ENCODE data around the gene HSD3B2.

GRCh38 chr1:119428991-119429390 lies 14.0 kb downstream of the HSD3B2 start:
- TF ChIP-seq, protein P1, sequence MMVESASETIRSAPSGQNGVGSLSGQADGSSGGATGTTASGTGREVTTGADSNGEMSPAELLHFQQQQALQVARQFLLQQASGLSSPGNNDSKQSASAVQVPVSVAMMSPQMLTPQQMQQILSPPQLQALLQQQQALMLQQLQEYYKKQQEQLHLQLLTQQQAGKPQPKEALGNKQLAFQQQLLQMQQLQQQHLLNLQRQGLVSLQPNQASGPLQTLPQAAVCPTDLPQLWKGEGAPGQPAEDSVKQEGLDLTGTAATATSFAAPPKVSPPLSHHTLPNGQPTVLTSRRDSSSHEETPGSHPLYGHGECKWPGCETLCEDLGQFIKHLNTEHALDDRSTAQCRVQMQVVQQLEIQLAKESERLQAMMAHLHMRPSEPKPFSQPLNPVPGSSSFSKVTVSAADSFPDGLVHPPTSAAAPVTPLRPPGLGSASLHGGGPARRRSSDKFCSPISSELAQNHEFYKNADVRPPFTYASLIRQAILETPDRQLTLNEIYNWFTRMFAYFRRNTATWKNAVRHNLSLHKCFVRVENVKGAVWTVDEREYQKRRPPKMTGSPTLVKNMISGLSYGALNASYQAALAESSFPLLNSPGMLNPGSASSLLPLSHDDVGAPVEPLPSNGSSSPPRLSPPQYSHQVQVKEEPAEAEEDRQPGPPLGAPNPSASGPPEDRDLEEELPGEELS (CRISPR knock-in tag; IDR thresholded peaks at IDR 0.05): no peak
- TF ChIP-seq USF2 (CRISPR knock-in tag; IDR thresholded peaks at IDR 0.05) (no peak), ESRRA (CRISPR knock-in tag; IDR thresholded peaks at IDR 0.05; ENCODE audit: borderline replicate concordance) (no peak), RORB (CRISPR knock-in tag; IDR thresholded peaks at IDR 0.05) (no peak), IRF2 (CRISPR knock-in tag; IDR thresholded peaks at IDR 0.05; ENCODE audit: borderline replicate concordance, low read depth) (no peak), ZNF219 (CRISPR knock-in tag; IDR thresholded peaks at IDR 0.05; ENCODE audit: borderline replicate concordance) (no peak), E2F5 (CRISPR knock-in tag; IDR thresholded peaks at IDR 0.05) (no peak), FOXJ3 (CRISPR knock-in tag; IDR thresholded peaks at IDR 0.05; ENCODE audit: borderline replicate concordance) (no peak)
- TF ChIP-seq, protein P2, sequence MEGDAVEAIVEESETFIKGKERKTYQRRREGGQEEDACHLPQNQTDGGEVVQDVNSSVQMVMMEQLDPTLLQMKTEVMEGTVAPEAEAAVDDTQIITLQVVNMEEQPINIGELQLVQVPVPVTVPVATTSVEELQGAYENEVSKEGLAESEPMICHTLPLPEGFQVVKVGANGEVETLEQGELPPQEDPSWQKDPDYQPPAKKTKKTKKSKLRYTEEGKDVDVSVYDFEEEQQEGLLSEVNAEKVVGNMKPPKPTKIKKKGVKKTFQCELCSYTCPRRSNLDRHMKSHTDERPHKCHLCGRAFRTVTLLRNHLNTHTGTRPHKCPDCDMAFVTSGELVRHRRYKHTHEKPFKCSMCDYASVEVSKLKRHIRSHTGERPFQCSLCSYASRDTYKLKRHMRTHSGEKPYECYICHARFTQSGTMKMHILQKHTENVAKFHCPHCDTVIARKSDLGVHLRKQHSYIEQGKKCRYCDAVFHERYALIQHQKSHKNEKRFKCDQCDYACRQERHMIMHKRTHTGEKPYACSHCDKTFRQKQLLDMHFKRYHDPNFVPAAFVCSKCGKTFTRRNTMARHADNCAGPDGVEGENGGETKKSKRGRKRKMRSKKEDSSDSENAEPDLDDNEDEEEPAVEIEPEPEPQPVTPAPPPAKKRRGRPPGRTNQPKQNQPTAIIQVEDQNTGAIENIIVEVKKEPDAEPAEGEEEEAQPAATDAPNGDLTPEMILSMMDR (IDR thresholded peaks at IDR 0.05): no peak
- TF ChIP-seq, protein P3, sequence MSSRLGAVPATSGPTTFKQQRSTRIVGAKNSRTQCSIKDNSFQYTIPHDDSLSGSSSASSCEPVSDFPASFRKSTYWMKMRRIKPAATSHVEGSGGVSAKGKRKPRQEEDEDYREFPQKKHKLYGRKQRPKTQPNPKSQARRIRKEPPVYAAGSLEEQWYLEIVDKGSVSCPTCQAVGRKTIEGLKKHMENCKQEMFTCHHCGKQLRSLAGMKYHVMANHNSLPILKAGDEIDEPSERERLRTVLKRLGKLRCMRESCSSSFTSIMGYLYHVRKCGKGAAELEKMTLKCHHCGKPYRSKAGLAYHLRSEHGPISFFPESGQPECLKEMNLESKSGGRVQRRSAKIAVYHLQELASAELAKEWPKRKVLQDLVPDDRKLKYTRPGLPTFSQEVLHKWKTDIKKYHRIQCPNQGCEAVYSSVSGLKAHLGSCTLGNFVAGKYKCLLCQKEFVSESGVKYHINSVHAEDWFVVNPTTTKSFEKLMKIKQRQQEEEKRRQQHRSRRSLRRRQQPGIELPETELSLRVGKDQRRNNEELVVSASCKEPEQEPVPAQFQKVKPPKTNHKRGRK (CRISPR knock-in tag; IDR thresholded peaks at IDR 0.05; ENCODE audit: borderline replicate concordance): no peak
- TF ChIP-seq, protein P4, sequence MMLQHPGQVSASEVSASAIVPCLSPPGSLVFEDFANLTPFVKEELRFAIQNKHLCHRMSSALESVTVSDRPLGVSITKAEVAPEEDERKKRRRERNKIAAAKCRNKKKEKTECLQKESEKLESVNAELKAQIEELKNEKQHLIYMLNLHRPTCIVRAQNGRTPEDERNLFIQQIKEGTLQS (CRISPR knock-in tag; conservative IDR thresholded peaks at IDR 0.05): no peak
- TF ChIP-seq, protein P5, sequence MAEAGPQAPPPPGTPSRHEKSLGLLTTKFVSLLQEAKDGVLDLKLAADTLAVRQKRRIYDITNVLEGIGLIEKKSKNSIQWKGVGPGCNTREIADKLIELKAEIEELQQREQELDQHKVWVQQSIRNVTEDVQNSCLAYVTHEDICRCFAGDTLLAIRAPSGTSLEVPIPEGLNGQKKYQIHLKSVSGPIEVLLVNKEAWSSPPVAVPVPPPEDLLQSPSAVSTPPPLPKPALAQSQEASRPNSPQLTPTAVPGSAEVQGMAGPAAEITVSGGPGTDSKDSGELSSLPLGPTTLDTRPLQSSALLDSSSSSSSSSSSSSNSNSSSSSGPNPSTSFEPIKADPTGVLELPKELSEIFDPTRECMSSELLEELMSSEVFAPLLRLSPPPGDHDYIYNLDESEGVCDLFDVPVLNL (CRISPR knock-in tag; IDR thresholded peaks at IDR 0.05; ENCODE audit: borderline replicate concordance, low read depth): no peak

Data from WTC11 (cell line).